GM10847 (cell line): ENCODE measurements around the gene RTCB.

ENCODE experiments used
- POLR2A ChIP-seq: IDR thresholded peaks from 2 replicates; pipeline ENCODE4 v1.6.1; 2011; ENCODE audit not compliant: insufficient read length; ENCODE audit errors: extremely low read depth

The RTCB gene

GRCh38 chr22:32354360-32355351 is 57.4 kb downstream of the RTCB start:
- TF ChIP-seq POLR2A = no peak

DNA sequence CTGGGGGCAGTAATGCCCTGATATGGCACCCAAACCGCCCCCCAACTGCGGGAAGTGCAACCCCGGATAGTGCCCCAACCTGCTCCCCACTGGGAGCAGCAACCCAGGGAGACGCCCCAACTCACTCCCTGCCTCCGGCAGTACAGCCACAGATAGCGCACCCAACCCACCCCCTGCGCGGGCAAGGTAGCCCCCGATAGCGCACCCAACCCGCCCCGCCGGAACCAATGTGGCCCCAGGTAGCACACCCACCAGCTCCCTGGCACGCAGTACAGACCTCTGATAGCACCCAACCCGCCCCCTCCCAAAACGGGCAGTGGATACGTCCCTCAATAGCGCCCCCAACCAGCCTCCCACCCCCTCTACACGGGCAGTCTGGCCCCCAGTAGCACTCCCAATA is 58.2 kb downstream of the RTCB start:
- TF ChIP-seq POLR2A = no peak

DNA sequence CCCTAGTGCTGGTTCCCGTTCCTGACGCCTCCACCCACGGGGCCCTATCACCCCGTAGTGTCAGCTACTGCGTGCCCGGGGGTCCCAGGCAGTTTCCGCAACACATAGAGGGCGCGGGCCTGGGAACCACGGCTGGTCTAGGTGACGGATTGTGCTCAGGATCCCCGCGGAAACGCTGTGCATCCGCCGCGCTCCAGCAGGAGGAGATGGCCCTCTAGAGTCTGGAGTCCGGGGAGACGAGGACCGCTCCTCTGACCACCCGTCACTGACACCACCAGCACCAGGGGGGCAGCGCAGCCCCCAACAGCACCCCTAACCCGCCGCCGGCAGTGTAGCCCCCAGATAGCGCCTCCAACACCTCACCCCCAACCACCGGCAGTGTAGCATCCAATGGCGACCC is 58.8 kb downstream of the RTCB start:
- TF ChIP-seq POLR2A = no peak

- TF ChIP-seq POLR2A = no peak
These were observed 59.4 kb downstream of the RTCB start for GRCh38 chr22:32352681-32353080.

GRCh38 chr22:32348031-32348611 is 63.9 kb downstream of the RTCB start:
- no peak for TF ChIP-seq POLR2A

DNA sequence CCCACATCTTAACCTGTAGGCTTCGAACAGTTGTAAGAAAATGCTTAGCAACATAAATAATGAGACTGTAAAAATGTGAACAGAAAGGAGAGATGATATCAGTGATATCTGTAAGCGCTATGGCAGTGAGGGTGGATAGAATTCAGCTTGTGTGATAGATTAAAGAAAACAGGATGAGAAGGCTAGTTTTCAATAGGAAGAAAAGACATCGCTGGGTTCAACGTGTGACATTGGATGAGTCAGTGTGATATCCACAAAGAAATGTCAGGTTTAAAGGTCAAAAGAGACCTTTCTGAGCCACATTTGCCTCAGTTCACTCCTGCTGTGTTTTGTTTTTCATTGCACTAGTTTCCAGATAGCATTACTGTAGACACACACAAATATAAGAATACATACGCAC is 68.1 kb downstream of the RTCB start:
- TF ChIP-seq POLR2A = no peak

- TF ChIP-seq POLR2A = no peak
These were observed 69.1 kb downstream of the RTCB start for GRCh38 chr22:32342977-32343376.

DNA sequence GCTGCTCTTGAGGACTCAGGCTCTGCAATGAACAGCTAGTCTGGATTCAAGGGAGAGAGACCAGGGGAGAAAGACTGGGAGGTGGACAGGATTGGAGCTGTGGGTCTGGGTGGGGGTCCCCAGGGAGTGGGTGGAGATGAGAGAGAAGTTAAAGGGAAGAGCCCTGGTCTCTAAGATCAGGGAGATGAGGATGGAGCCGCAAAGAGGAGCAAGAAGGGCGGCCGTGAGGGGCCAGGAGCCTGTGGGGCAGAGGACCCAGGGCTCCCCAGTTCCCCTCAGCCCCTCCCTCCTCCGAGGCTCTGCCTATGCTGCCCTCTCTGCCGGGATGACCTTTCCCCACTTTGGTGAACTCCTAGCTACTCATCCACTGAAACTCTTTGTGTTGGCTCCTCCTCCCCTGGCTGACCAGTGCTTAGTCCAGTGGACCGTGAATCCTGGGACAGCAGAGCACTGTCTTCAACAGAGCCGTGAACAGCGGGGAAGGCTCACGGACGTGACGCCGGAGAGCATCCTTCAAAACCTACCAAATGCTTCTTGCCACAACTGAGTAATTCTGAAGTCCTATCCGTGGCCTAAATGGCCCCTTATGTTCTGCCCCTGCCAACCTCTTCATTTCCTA is 70.8 kb downstream of the RTCB start:
- no peak for TF ChIP-seq POLR2A

DNA sequence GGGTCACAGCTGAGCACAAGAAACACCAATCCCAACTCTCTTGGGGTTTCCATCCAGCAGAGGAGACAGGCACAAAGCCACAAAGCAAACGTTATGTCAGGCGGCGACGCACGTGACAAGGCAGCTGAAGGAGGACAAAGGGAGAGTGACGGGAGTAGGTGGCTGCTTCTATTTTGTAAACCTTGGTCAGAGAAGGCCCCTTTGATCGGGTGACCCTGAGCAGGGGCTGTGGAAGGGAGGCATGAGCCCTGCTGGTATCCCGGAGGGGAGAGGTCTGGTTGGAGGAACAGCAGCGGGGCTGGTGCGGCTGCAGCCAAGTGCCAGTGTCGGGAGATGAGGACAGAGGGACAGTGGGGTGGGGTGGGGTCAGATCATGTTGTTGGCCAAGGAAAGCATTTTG is 71.6 kb downstream of the RTCB start:
- TF ChIP-seq POLR2A = no peak

- TF ChIP-seq POLR2A = no peak
These were observed 72.6 kb downstream of the RTCB start for GRCh38 chr22:32339190-32340012.

DNA sequence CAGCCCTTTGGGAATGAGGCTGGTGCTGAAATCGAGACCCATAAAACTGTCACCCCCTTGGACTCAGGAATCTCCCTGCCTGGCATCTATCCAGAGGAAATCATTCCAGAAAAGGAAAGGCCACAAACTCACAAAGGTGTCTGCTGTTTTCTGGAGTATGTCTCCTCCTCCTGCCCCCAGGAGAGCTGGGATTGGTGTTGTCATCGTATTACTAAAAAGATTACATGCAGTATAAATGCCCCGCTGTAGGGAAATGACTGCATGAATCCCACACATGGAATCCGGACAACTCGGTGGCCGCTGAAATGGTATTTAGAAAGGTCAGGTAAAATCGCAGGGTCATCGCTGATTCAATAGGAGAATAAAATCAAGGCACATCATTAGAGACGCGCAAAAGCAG is 73.3 kb downstream of the RTCB start:
- TF ChIP-seq POLR2A = no peak
